HG02610 (cell line): ENCODE measurements around the gene FABP1.

Source experiments
- ATAC-seq: cut with Tn5 transposase; IDR thresholded peaks from one replicate; pipeline ENCODE4 v1.9.1; 2021; ENCODE audit warnings: mild to moderate bottlenecking, moderate library complexity; ENCODE audit not compliant: unreplicated experiment

Gene FABP1

DNA sequence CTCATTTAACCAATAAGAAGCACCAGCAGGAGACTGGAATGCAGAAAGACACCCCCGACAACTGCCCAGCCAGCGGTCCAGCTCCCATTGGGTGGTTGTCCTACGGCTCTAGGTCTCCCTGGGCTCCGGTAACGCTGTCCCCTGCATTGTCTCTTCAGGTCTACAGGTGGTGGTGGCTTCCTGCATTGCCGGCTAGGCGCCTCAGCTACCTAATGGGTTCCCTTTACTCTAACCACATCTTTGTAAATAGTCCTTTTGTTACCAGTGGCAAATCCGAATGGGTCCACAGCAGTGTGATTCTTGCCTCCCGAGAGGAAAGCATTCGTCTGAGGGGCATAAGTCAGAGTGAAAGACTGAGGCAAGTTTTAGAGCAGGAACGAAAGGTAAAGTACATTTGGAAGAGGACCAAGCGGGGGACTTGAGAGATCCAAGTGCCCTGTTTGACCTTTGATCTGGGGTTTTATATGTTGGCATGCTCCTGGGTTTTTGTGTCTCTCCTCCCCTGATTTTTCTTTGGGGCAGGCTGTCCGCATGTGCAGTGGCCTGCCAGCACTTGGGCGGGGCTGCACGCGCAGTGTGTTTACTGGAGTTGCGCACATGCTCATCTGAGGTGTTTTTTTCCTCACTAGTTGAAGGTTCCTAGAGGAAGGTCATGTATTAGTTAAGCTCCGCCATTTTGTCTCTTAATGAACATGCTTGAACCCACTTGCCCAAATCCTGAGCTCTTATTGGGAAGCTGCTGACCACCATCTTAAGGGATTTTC lies 11.0 kb downstream of the FABP1 start:
- no peak for ATAC-seq

DNA sequence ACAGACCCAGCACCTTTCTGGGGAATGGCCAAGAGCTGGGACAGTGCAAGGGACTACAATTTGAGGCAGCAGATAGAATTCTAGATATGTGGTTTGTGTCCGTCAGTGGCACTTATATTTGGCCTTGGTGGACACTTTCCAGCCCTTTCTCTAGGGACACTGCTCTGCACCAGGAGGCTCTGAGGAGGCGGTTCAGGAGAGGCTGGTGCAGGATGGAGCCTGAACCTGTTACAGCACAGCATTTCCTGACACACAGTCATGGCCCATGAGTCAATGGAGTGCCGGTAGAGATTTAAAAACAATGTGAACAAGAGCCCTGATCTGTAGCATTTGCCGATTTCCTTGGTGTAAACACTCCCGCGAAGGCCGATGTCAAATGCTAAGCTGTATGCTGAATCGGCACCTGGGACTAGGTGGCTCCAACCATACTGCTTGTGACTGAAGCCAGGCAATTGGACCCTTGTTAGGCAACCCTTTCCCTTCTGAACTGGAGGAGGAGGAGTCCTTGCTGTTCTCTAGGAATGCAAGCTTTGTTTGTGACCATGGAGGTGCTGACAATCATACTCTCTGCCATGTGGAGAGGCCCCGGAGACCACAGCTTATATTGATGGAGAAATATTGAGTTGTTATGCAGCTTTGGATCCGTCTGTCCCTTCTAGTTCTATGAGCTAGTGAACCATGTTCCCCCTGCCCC lies 11.9 kb downstream of the FABP1 start:
- ATAC-seq, result no peak

DNA sequence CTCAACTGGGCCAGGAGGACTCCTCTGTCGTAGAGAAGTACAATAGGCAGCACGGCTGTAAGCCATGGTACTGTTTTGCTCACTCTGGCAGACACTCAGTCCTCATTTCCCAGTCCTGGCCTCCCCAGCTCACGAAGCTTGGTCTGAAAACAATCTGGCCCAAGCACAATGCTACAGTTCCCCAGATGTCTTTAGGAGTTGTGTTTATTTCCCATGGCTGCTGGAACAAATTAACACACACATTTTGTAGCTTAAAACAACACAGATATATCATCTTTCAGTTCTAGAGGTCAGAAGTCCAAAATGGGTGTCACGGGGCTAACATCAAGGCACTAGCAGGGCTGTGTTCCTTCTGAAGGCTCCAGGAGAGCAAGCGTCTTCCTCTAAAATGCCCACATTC lies 13.0 kb downstream of the FABP1 start:
- no peak for ATAC-seq

DNA sequence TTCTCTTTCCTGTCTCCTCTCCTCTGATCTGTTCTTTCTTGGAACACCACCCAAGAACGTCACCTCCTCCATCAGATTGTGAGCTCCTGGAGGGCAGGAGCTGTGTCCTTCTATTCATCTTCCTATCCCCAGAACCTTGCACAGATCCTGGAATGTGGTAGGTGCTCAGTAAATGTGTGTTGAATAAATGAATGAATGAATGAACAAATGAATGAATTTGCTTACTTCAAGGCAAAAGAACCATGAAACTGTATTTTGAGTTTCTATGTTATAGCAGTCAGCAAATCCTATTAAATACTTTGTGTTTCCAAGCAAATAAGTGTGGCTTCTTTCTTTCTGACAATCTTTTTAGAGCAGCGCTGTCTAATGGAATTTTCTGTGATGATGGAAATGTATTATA lies 14.8 kb downstream of the FABP1 start:
- no peak for ATAC-seq

DNA sequence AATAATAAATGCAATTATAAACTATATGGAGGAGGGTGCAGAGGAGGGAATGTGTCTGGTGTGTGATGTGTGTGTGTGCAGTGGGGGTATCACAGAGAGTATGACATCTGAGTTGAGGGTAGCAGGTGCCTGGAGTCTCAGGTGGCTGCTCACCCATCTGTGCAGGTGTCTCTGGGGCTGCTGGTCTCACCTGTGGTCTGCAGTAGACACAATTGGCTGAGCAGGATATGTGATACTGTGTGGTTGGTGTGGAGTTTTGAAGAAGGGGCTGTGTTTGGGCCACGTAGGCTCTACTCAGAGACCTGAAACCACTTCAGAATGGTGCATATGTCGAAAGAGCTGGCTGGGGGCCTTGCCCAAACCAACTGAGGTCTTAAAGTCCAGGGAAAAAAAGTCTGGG lies 17.0 kb downstream of the FABP1 start:
- ATAC-seq, result no peak

DNA sequence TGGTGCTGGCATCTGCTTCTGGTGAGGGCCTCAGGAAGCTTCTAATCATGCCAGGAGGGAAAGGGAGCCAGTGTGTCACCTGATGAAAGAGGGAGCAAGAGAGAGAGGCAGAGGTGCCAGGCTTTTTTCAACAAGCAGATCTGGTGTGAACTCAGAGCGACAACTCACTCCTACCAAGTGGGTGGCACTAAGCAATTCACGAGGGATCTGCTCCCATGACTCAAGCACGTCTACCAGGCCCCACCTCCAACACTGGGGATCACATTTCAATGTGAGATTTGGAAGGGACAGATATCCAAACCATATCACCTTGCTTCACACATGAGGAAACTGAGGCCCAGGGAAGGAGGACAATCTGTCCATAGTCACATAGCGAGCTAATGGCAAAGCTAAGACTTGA lies 19.1 kb downstream of the FABP1 start:
- ATAC-seq, result no peak

DNA sequence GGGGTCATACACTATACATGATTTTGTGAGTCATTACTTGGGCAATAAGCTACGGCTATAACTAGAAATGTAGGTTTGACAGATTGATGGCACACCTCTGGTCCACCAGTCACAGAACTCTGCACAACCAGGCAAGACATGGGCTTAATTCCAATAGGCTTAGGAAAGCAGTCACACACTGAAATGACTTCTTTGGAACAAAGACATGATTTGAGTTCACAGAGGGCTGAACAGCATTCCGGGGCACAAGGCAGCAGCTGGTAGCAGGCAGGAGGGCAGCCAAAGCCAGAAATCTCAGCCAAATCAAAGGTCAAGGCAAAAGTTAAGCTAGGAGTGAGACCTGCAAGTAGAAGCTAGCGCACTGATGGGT lies 27.4 kb downstream of the FABP1 start:
- ATAC-seq, result no peak

DNA sequence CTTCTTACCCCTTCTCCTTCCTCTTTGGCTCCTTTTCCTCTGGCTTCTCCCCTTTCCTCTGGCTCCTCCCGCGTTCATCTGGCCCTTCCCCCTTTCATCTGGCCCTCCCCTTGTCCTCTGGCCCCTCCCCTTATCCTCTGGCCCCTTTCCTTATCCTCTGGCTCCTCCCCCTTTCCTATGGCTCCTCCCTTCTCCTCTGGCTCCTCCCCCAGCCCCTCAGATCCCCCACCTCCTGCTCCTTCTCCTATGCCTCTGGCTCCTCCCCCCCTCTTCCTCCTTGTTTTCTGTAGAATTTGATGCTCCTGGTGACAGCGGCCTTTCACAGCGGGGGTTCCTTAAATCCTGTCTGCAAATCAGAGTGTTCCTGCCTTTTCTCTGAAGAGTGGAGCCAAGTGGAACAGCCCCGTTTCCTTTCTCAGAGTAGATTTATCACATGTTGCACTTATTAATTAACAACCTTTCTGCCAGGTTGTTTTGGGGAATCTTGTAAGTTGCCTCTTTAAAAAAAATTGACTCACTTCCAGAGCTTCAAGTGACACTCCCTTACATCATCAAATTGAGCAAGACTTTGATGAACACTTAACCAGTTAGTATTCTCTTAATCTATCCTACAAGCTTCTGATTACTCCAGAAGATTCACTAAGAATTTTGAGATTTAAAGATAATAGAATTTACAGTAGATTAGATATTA lies 27.9 kb downstream of the FABP1 start:
- ATAC-seq, result no peak

DNA sequence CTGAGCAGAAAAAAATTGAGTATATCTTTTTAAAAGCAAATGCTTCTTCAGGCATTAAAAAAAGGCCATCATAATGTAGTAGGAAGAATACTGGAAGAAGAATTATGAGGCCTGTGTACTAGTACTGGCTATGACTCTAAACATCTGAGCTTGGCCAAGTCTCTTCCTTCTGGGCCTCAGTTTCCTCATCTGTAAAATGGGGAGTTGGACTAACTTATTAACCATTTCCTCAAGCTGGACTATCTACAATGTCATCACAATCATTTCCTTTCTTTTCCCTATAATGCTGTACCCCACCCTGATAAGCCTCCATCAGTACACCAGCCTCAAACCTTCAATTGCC lies 29.3 kb downstream of the FABP1 start:
- ATAC-seq, result no peak

DNA sequence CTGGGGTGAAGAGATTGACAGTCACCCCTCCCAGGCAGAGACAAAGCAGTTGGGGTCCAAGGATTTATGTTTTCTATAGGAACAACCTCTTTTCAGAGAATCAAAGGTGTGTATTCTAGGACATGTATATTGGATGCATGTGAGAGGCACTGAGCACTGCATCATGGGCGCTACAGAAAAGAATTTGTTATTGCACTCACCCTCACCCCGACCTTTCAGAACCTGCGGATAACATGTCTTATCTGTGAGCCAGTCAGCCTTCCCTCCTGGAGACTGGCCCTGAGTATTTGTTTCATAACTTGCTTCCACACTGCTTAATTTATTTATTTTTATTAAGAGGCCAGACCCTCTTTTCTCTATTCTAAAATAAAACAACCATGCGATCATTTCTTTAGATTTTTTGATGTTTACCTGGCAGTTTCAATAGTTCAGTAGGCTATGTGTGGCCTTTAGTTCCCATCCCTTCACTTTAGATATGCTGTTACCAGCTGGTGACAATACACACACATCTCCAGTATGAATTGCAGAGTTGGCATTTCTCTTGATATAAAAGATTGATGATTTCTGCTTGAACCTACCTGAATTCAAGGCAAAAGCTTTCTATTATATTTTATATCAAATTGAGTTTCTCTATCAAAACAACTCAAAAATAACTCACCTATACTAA lies 29.8 kb downstream of the FABP1 start:
- ATAC-seq, result no peak

DNA sequence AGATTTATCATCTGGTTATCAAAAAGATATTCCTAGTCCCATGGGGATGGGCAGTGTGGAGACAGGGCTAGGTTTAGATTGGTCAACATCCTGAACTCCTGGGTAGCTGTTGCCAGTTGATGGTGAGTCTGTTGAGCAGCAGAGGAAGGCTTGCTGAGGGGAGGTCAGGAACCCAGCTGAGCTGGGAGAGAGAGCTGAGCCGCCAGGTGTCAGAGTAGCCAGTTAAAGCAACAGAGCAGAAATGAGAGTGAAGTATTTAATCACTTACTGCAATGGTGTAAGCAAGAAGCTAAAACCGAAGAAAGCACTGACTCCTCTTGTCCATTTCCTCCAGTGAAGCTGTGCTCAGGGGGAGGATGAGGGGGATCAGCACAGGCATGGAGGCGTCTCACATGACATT lies 30.7 kb downstream of the FABP1 start:
- no peak for ATAC-seq

DNA sequence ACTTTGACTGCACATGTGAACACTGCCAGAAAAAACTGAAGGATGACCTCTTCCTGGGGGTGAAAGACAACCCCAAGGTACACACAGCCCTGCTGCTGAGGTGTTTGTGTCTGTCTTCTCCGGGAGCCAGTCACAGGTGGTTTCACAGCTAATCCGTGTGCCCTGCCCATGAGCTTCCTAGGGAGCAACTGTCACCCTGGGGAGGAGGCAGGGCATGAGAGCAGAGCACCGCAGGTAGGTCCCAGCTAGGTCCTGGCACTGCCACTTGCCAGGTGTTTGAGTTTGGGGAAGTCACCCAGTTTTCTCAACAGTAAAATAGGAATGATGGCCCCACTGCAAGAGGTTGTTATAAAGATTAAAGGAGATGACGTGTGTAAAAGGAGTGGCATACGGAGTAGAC lies 31.2 kb downstream of the FABP1 start:
- ATAC-seq, result no peak

DNA sequence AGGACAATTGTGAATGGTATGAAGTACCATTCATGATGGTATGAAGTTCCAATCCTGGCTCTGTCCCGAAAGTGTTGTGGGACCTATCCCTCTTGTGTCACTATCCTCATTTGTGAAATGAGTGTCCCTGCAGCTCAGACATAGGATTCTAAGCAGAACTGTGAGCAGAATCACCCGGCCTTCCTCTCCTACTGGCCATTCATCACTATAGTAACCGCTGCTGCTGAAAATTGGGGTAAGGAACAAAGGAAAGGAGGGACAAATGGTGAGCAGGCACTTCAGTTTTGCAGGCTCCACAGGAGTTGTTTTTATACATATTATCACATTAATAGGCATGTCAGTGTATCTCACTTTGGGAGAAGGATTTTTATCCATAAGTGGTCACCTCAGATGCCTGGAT lies 32.8 kb downstream of the FABP1 start:
- ATAC-seq, result no peak

DNA sequence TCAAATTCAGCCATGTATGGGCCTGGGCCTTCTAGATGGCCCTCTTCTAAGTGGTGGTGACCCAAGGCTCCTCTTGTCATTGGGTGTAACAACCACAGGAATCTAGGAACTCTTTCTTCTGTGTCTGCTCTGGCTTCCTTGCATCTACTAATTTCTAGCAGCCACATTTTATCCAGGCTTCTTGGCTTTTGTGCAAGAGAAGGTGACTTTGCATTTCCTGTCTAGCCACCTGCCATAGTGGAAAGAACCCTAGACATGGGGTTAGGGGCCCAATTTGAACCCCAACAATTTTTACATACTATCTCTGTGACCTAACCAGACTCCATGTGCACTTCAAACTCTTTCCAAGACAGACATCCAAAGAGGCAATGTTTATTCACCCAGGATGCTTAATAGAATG lies 35.1 kb downstream of the FABP1 start:
- ATAC-seq, result no peak

DNA sequence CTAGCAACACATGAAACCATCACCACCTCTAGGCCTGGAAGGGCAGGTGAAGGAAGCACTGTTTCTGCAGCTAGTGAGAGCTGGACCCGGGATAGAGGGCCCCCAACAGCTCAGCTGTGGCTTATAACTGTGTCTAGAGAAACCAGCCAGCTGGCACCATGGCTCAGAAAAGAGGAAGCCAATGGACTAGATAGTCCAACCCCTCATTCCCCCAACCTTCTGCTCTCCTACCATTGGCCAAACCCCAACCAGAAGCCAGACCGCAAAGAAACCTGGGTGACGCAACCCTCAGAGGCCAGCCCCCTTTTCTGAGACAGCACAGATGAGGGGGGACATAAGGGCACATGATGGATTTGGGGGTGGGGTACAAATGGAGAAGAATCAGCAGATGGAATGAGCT lies 35.9 kb downstream of the FABP1 start:
- no peak for ATAC-seq

DNA sequence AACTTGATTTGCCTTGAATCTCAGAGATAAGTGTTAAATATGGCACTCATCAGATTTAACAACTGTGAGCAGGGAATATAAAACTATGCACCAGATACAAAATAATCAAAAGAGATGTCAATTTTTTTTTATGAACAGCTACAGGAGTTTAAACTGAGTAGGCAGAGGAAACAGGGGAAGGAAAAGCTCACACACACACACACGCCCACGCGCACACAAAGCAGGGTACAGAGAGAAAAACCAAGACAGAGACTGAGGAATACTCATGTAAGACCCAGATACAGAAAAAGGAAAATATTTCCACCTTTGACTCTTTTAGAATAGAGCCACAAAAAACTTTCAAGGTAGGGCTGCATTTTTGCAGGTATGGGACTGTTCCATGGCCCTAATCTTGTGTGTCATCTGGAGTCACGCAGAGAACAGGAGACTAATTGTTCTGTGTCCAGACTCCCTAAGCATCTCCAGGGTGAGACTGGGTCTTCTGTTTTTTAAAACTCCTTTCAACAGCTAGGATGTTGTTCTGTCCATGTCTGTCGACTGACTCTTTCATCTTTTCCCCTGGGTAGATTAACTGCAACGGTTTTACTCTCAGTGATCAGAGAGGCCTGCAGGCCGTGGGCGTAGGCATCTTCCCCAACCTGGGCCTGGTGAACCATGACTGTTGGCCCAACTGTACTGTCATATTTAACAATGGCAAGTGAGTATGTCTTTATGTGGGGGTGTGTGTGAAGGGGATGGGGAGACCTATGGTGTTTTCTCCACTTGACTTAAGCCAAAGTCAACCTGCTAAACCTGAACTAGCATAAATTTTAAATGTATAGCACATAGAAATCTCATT lies 37.2 kb downstream of the FABP1 start:
- ATAC-seq, result no peak

DNA sequence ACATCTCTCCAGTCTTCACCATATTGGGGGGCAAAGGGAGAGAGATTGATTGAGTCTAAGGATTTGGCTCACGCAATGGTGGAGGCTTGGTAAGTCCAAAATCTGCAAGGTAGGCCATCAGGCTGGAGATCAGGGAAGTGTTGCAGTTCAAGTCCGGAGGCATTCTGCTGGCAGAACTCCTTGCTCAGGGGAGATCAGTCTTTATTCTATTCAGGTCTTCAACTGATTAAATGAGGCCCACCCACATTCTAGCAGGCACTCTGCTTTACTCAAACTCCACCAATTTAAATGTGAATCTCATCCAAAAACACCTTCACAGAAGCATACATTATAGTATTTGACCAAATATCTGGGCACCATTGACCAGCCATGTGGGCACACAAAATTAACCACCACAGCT lies 38.9 kb downstream of the FABP1 start:
- ATAC-seq, result no peak

DNA sequence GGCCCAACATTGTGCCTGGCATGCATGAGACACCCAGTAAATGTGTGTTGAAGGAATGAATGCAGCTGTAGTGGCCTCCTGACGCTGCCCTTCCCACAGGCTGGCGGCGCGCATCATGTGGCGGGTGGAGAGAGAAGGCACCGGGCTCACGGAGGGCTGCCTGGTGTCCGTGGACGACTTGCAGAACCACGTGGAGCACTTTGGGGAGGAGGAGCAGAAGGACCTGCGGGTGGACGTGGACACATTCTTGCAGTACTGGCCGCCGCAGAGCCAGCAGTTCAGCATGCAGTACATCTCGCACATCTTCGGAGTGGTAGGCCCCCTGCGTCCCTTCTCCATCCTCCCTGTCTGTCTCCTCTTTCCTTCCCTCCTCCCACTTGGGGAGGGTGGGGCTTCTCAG lies 40.1 kb downstream of the FABP1 start:
- no peak for ATAC-seq

DNA sequence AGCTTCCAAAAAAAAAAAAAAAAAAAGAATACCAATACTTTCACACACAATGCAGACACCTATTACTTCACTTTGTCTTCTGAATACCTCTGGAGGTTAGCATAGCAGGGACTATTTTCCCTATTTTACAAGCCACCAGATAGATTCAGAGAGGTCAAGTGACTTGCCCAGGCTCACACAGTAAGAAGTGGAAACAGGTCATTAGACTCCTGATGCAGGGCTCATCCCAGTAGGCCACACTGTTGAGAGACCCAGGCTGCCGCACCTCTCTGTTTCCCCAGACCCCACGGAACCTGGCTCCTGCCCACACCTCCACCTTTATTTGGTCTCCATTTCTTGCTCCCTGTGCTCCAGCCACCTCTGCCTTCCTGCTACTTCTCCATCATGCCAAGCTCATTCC lies 40.8 kb downstream of the FABP1 start:
- ATAC-seq, result no peak

DNA sequence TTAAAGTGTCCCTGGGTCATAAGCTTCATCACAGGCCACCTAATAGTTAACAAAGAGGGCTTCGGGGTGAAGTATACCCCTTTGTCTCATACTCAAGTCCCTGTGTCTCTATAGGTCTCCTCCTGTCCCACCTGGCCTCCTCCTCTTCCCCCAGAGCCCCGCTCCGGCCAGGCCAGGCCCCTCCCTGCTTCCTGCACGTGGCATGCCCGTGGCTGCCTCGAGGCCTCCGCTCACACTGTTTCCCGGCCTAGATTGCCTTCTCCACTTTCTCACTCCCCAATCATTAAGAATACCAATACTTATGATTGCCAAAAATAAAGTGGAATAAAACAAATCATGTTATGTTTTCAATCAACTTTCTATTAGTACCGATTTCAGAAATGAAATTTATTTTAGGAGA lies 41.5 kb downstream of the FABP1 start:
- ATAC-seq, result no peak

DNA sequence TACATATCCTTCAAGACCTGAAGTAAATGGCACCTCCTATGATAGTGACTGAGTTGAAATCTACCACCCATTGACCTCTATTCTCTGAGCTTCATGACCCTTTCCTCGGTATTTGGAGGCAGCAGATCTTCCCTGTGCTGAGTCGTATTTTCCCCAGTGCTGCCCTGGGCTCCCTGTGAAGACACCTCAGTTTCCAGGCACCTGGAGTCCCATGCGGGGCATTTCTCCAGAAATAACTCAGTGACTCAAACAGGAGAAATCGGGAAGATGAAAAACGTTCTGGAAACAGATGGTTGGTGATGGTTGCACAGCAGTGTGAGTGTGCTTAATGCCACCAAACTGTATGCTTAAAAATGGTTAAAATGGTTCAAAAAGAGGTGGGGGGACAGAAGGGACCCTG lies 42.3 kb downstream of the FABP1 start:
- no peak for ATAC-seq
